NOMO-1 treated with DMSO at 0.1 percent for 48 hours (cell line): ENCODE data around the gene USF2.
A peak's percentile ranks its signal among the peaks of the same experiment; 100 is the strongest.
"Not testable (repeated sequence)": the region's sequence is repeated elsewhere in the genome, so short reads cannot be mapped to it uniquely, and the experiment has no call there.

Experiments used
- DNase-seq: peaks from one replicate; lab custom pipeline; 2025; ENCODE audit not compliant: unreplicated experiment; lab: John Stamatoyannopoulos, UW

USF2 gene

GRCh38 chr19:35268536-35269437 is at the start of gene USF2:
TSS of gene USF2 (plus strand) at chr19:35268962. CDS start at chr19:35269102, 140 bp downstream.
- DNase-seq = peak; percentile 64

- no peak for DNase-seq
These were observed 49.8 kb upstream of the USF2 start for GRCh38 chr19:35219008-35219407.

GRCh38 chr19:35220315-35220921 is 48.3 kb upstream of the USF2 start:
- DNase-seq = no peak

- not testable (repeated sequence) for DNase-seq
These were observed 47.7 kb upstream of the USF2 start for GRCh38 chr19:35220973-35221590.

GRCh38 chr19:35222373-35223015 is 46.3 kb upstream of the USF2 start:
- DNase-seq = no peak

- DNase-seq = no peak
These were observed 45.5 kb upstream of the USF2 start for GRCh38 chr19:35223084-35223790.

GRCh38 chr19:35223862-35224505 is 44.8 kb upstream of the USF2 start:
- no peak for DNase-seq

- no peak for DNase-seq
These were observed 43.8 kb upstream of the USF2 start for GRCh38 chr19:35224681-35225571.

- DNase-seq = no peak
These were observed 42.8 kb upstream of the USF2 start for GRCh38 chr19:35225951-35226350.

GRCh38 chr19:35226748-35227147 is 42.0 kb upstream of the USF2 start:
- no peak for DNase-seq

GRCh38 chr19:35228177-35228930 is 40.4 kb upstream of the USF2 start, which contains the start of gene FAM187B:
TSS of gene FAM187B (minus strand) at chr19:35228739. CDS start at chr19:35228680, 59 bp downstream.
- DNase-seq = no peak

GRCh38 chr19:35229601-35230000 is 39.2 kb upstream of the USF2 start:
- no peak for DNase-seq

GRCh38 chr19:35231956-35232645 is 36.7 kb upstream of the USF2 start:
- DNase-seq = no peak

- DNase-seq = no peak
These were observed 35.9 kb upstream of the USF2 start for GRCh38 chr19:35232912-35233311.

- peak; percentile 12 for DNase-seq
These were observed 31.9 kb upstream of the USF2 start for GRCh38 chr19:35236638-35237400.

GRCh38 chr19:35239597-35239996 is 29.2 kb upstream of the USF2 start:
- not testable (repeated sequence) for DNase-seq

GRCh38 chr19:35240327-35240726 is 28.4 kb upstream of the USF2 start:
- peak; percentile 81 for DNase-seq
